GM12878 (cell line): ENCODE results near the gene DHRS4.
"Not testable (repeated sequence)": the region's sequence is repeated elsewhere in the genome, so short reads cannot be mapped to it uniquely, and the experiment has no call there.

Source experiments
- CBX5 ChIP-seq: sonication (generic); IDR thresholded peaks from 2 replicates; pipeline ENCODE4 v1.6.1; 2016; ENCODE audit warnings: low read depth, moderate library complexity, mild to moderate bottlenecking, inconsistent platforms
- EZH2 ChIP-seq: IDR thresholded peaks from 2 replicates; pipeline ENCODE4 v1.6.1; 2012; ENCODE audit warnings: low read depth, mild to moderate bottlenecking, control low read depth, inconsistent platforms, low read length, borderline replicate concordance; ENCODE audit not compliant: control insufficient read depth
- MXI1 ChIP-seq: fragments of 150-350 bp; IDR thresholded peaks from 2 replicates; pipeline ENCODE4 v1.6.1; 2011; ENCODE audit warnings: low read depth, mild to moderate bottlenecking, inconsistent platforms, low read length, improper control_type of control experiment
- ZNF24 ChIP-seq: fragments of 450-650 bp; IDR thresholded peaks from 2 replicates; pipeline ENCODE4 v1.6.1; 2017; ENCODE audit warnings: antibody characterized with exemption, mild to moderate bottlenecking
- TF ChIP-seq, protein P1 (sequence below), 3 experiments: IDR thresholded peaks in 2 of 3; conservative IDR thresholded peaks in 1 of 3; 2 replicates each; pipeline ENCODE4 v1.5.1; 2011; ENCODE audit warnings: low read depth in 3 of 3, low read length in 3 of 3, mild to moderate bottlenecking in 3 of 3, control low read depth in 2 of 3, moderate library complexity in 2 of 3, inconsistent platforms in 1 of 3, mixed read lengths in 1 of 3; ENCODE audit not compliant: control insufficient read depth in 2 of 3, insufficient read depth in 1 of 3; ENCODE audit errors: extremely low read depth in 1 of 3

DNA sequence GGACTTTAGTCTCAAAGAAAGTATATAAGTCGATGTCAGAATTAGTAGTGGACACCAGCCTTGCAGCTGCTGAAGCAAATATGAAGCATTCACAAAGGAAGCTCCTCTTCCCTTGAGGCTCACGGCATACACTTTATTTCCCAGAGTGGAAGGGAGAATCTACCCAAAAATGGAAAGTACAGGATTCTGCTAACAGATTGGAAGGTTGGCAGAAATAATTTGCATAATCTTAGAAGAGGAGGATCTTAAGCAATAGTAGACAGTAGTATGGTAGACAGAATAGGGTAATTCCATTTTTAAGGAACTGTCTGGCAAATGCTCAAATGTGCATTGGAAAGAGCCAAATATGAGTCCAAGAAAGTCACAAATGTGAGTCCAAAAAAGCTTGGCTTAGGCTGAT lies 2.2 kb downstream of the DHRS4 start:
- not testable (repeated sequence) for TF ChIP-seq ZNF24, MXI1, EZH2, CBX5
- TF ChIP-seq, protein P1, sequence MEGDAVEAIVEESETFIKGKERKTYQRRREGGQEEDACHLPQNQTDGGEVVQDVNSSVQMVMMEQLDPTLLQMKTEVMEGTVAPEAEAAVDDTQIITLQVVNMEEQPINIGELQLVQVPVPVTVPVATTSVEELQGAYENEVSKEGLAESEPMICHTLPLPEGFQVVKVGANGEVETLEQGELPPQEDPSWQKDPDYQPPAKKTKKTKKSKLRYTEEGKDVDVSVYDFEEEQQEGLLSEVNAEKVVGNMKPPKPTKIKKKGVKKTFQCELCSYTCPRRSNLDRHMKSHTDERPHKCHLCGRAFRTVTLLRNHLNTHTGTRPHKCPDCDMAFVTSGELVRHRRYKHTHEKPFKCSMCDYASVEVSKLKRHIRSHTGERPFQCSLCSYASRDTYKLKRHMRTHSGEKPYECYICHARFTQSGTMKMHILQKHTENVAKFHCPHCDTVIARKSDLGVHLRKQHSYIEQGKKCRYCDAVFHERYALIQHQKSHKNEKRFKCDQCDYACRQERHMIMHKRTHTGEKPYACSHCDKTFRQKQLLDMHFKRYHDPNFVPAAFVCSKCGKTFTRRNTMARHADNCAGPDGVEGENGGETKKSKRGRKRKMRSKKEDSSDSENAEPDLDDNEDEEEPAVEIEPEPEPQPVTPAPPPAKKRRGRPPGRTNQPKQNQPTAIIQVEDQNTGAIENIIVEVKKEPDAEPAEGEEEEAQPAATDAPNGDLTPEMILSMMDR (IDR thresholded peaks at IDR 0.05 in 2 of 3, conservative IDR thresholded peaks at IDR 0.05 in 1 of 3; ENCODE audit: control insufficient read depth in 2 of 3, extremely low read depth in 1 of 3, insufficient read depth in 1 of 3, low read depth in 3 of 3, low read length in 3 of 3), result not testable (repeated sequence)
